Fibroblast of skin of abdomen (primary cell): ENCODE results near the gene C17orf75.
"Not testable (repeated sequence)": the region's sequence is repeated elsewhere in the genome, so short reads cannot be mapped to it uniquely, and the experiment has no call there.

Source experiments
- DNase-seq: peaks from one replicate; pipeline ENCODE4 v3.0.0-alpha.2; 2013

C17orf75 gene

GRCh38 chr17:32342603-32343325 is 791 bp upstream of the C17orf75 start:
- no peak for DNase-seq

DNA sequence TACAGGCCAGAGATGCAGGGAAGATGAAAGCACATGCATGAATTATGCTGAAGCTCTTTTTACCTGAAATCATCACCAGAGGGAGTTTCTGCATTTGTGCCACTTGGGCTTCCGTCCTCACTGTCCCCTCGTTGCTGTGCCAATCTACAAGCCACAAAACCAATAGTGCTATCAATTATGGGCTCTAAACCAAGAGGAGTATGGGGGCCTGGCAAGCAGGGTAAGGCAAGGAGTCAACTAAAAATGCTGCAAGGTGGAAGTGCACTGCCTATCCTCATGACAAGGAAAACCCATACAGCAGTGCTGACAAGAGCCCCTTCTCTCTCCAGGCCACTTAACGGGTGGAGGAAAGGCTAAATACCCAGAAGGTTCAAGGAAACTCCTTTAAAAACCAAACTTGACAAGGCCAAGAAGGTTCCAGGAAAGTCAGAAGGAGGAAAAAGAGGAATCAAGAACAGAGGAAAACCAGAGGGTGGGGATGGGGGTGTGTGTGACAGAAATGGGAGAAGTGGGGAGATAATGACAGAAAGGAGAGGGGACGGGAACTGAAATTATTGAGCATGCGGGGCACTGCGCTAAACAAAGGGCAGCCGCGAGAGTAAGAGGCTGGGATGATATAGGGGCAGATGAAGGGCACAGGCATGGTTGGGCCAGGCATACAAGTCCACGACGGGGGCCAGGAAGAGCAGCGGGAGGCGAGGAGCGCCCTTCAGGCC is 674 bp downstream of the C17orf75 start:
- DNase-seq: peak; percentile 10

DNA sequence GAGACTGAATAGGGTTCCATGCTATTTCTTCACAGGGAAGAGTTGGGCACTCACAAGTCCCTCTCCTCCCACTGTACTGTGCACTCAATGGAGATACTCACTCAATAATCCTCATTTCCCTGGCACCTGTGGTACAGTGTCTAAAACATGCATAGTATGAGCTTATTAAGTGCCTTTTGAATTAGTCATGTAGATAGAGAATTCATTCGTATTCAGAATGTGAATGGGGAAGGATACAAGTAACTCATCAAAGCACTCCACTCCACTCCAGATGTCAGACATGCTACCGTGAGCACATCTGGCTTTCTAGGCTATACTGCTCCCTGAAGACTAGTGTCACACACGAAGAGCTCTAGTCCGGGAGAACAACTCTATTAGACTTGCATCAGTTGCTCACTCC is 6.3 kb downstream of the C17orf75 start:
- peak; percentile 80 for DNase-seq

DNA sequence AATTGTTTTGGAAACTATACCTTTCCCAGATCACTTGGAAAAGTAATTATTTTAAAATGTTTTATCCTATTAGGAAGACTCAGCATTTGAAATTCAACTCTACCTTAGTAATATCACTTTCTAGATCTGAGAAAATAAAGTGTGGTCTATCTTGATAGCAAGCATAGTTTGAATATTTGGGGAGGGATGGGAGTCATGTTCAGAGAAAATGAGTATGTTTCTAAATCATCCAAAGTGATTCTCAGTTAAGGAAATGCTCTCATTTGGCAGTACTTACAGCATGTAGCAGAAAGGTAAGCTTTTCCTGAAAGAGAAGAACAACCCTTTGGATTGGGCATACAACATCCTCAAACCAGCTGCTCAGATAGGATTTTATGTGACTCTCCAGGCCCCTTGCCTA is 6.9 kb downstream of the C17orf75 start:
- peak; percentile 17 for DNase-seq

GRCh38 chr17:32333187-32333586 is 8.8 kb downstream of the C17orf75 start:
- DNase-seq: no peak

DNA sequence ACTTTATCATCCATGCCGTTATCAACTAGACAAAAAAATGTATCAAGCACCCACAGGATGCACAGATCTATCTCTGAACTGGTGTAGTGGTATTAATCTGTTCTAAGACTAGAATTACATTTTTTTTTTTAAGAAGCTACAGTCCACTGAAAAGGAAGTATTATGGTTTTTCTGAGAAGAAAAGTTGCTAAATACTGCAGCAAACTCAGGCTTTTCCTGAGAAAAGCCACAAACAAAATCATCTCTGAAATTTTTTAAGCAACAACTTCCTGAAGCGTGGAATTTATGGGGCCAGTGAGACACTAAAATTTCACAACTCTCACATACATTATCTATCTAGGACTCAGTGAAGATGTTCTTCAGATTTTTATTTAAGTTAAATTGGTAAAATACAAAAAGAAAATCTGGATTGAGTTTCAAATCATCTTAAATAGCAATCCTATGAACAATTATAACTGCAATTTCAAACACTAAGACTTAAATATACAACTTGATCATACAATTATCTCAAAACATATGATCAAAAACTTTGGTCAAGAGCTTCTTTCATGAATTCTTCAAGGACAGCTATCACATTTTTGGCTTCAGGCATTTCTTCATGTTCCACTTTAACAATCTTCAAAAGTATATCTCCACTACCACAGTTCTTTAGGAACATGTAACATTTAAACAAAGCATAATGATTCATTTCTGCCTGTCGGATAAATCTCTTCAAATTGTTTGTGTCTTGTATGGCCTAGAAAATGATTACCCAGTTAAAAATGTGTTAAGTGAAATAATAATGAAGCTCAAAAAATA is 10.5 kb downstream of the C17orf75 start:
- no peak for DNase-seq

DNA sequence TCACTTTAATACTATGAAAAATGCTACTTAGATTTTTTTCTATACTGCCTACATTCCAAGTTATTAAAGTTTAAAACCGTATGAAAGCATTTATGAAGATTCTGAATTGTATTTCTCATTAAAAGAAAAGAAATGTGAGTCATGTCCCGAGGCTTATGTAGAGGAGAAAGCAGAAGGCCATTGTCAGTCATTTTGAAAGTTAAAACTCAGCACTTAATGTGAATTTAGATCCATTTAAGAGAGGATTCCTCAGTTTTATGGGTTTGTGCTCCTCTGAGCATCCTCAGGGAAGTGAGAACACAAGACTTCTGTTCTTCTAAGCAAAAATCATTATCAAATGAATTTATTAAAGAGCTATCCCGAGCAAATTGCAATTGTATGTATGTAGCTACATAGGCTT is 11.8 kb downstream of the C17orf75 start:
- DNase-seq: no peak

DNA sequence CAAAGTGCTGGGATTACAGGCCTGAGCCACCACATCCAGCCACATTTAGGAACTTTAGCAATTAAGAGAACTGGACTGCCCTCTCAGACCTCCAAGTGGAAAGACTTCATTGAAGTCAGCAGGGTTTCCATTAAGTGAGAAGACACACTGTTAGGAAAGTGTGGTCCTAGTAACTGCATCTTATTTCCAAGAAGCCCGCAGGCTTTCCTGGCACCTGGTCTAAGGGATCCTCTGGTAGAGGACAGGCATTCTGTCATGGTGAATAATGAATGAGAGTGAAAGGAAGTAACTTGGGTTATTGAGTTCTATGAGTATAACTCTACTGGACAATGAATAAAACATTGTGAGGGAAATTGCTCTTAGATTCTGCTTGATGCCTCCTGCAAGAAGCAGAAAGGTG is 14.1 kb downstream of the C17orf75 start:
- DNase-seq: no peak

GRCh38 chr17:32323811-32324491 is 18.0 kb downstream of the C17orf75 start:
- no peak for DNase-seq

DNA sequence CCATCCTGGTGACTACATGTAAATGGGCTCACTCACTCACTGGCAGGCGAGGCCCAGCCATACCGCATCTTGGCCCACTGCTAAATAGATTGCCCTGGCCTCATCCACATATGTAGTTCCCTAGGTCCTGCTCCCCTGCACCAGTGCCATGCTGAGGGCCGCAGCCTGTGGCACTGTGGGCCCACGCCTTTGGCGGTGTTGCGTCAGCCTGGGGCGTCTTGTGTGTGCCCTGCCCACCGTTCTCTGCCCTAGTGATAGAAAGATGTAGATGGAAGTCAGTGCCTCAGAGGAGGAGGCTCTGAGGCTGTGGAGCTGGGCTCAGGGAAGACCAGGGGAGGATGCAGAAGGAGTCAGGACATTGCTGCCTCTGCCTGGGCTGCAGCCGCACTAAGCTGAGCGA is 18.9 kb downstream of the C17orf75 start:
- DNase-seq: no peak

GRCh38 chr17:32320847-32321246 is 21.1 kb downstream of the C17orf75 start:
- no peak for DNase-seq

DNA sequence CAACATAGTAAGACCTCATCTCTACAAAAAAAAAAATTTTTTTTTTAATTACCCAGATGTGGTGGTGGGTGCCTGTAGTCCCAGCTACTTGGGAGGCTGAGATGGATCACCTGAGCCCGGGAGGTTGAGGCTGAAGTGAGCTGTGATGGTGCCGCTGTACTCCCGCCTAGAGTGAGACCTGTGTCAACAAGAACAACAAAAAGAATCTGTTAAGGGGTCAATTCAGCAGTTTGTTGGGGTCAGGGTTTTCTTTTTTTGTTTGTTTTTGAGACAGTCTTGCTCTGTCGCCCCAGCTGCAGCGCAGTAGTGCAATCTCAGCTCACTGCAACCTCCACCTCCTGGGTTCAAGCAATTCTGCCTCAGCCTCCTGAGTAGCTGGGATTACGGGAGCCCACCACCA is 21.9 kb downstream of the C17orf75 start:
- DNase-seq: not testable (repeated sequence)

DNA sequence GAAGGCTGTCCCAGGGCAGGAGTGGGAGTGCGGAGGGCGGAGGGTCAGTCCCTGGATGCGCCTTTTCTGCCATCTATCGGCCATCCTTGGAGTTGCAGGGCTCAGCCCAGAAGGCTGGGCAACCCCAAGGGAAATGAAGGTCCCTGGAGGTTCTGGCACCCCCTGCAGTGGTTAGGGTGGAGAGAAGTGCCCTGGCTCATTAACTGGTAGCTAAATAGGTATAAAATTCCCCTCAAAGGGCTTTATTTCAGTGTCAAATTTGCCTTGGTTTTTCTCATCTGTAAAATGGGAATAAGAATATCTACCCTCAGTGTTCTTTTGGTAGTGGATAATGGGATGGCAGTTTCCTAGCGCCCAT is 22.4 kb downstream of the C17orf75 start:
- DNase-seq: peak; percentile 43

- DNase-seq: no peak
Observed at GRCh38 chr17:32318071-32318470, 23.9 kb downstream of the C17orf75 start.

DNA sequence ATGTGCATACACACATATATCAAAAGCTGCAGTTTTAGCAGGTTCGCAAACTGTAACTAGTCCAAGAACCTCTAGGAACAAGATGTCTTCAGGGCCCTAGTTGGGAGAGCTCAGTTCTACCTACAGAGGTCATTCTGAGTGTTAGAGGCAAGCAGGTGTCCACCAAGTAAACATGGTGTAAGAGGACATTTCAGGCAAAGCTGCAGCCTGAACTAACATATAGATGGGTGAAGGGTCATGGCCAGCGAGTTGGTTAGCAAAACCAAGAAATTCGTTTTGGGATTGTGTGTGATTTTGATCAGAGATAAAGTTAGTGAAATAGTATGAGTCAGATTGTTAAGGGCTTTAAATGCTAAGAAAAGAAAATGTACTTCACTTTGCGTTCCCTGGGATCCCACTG is 24.6 kb downstream of the C17orf75 start:
- DNase-seq: no peak

DNA sequence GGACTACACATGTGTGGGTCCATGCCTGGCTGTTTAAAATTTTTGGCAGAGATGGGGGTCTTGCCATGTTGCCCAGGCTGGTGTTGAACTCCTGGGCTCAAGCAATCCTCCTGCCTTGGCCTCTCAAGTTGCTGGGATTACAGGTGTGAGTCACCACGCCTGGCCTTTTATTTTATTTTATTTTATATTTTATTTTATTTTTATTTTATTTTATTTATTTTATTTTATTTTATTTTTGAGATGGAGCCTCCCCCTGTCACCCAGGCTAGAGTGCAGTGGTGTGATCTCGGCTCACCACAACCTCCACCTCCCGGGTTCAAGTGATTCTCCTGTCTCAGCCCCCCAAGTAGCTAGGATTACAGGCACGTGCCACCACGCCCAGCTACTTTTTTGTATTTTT is 25.3 kb downstream of the C17orf75 start:
- DNase-seq: not testable (repeated sequence)

DNA sequence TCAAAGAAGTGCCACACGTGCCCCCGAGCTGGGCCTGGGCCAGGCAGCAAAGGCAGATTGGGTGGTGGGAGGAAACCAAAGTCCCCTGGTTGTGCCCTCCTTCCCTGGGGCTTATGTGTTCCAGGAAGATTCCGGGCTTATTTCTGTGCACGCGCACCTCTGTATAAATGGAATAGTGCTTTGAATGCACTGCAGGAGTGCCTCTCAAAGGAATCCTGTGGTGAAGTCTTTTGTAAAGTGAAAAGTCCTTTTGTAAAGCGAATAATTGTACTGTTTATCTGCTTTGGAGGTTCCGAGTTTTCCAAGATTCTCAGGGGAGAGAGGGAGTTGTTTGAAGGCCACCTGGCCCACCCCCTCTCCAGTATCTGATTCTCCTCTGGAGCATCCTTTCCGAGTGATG is 26.8 kb downstream of the C17orf75 start:
- DNase-seq: no peak

- DNase-seq: no peak
Observed at GRCh38 chr17:32314636-32315035, 27.3 kb downstream of the C17orf75 start.

- no peak for DNase-seq
Observed at GRCh38 chr17:32311028-32311536, 30.9 kb downstream of the C17orf75 start.

- no peak for DNase-seq
Observed at GRCh38 chr17:32307658-32308057, 34.3 kb downstream of the C17orf75 start.

GRCh38 chr17:32305049-32305448 is 36.9 kb downstream of the C17orf75 start:
- no peak for DNase-seq

- DNase-seq: no peak
Observed at GRCh38 chr17:32303781-32304288, 38.1 kb downstream of the C17orf75 start.
